Caki2 (cell line): Measurements from ENCODE around the gene FSD1. TPM values are rescaled to one million over a fixed set of nuclear protein-coding genes. Genes with fewer than 3 reads are reported as not detected.

Experiments
- DNase-seq: peaks from one replicate; pipeline ENCODE4 v3.0.0-alpha.2; 2015; ENCODE audit warnings: low read depth
- in situ Hi-C: cut with HindIII; loops from 2 replicates; pipeline ENCODE4 v1.10.0; 2016; ENCODE audit warnings: low sequenced_read_pairs, low pct_unique_long_range_greater_than_20kb, mixed read lengths
- total RNA-seq: library from RNA; depleted of rRNA; stranded (reverse); fragments of >200 nt; shearing (Covaris generic); gene quantifications from 2 replicates; pipeline ENCODE4 v1.2.3, GENCODE V29; 2014; ENCODE audit warnings: low replicate concordance

FSD1 gene
- total RNA-seq, 1 experiment from 2014 or later = 15.8 TPM

DNA sequence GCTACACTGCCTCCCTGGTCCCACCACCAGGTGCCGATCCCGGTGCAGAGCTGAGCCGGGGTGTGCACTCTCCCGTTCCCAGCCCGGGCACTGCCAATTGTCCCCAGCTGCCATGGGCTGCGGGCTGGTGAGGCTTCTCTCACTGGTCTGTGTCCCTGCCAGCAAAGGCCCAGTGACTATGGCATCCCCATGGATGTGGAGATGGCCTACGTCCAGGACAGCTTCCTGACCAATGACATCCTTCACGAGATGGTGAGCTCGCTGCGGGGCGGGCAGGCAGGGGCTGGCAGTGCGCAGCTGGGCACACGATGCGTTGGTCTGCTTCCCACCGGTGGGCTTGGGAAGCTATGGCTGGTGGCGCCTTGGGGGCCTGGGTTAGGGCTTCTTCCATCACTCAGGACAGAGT is 53.5 kb downstream of the FSD1 start:
- in situ Hi-C loops = no loop called here
- DNase-seq = no peak

DNA sequence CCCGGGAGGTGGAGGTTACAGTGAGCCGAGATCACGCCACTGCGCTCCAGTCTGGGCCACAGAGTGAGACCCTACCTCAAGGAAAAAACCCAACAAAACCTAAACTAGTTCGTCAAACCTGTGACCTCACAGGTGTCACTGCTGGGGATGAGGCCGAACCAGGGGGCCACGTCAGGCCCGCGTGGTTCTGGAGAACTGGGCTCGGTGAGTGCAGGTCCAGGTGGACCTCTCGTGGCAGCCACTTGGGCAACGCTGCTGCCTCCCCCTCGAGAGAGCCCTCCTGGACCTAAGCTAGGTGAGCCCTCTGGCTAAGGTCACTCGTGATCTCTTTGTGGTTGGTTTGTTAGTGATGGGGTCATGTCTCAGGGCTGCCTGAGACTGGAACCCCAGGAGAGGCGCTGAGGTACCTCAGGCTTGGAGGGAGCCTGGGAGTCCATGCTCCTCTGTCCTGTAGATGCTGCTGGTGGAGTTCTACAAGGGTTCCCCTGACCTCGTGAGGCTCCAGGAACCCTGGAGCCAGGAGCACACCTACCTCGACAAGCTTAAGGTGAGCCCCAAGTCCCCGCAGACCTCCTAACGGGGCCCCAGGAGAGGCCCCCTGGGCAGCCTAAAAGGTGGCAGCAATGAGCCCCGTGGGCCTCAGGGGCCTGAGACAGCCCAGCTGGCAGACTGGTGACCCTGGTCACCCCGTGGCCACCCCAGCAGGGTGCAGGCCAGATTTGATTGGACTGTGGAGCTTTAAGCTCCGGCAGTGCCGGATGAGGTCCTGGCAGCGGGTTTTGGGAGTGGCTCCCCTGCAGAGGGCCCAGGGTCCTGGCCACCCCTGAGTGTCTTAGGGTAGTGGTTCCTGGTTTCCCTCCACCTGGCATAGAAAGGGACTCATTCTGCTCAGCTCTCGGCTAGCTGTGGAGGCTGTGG is 54.6 kb downstream of the FSD1 start:
- in situ Hi-C loops = no loop called here
- no peak for DNase-seq

DNA sequence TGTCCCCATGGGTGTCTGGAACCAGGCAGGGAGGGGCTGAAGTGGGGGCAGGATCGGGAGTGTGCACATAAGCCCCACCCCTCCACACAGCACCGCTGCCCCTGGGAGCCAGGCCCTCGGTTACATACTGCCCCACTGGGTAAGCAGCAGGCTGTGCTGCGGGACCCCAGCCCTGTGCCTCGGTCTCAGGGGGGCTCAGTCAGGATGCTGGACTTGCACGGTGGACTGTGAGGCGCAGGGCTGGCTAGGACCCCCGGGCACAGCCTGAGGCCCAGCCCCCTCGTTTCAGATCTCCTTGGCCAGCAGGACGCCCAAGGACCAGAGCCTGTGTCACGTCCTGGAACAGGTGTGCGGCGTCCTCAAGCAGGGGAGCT is 55.2 kb downstream of the FSD1 start:
- DNase-seq = no peak
- in situ Hi-C loops = no loop called here

DNA sequence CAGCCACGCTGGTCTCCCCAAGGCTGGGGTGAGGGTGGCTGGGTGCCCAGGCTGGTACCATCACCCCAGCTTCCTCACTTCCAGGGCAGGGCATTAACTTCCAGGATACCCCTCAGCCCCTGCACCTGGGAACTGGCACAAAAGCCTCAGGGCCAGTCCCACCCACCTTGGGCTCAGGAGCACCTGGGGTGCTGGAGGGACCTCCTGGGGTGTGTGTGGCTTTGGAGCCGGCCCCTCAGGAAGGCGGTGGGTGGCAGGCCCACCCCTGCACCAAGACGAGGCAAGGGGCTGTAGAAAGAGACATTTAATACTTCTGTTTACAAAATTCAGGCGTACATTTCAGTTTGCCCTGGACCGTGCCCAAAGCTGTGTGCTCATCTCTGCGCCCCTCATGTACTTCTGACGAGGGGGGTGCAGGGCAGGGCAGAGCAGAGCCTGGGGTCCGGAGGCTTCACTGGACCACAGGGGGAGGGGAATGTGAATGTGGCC is 55.7 kb downstream of the FSD1 start:
- no peak for DNase-seq
- in situ Hi-C loops = no loop called here

DNA sequence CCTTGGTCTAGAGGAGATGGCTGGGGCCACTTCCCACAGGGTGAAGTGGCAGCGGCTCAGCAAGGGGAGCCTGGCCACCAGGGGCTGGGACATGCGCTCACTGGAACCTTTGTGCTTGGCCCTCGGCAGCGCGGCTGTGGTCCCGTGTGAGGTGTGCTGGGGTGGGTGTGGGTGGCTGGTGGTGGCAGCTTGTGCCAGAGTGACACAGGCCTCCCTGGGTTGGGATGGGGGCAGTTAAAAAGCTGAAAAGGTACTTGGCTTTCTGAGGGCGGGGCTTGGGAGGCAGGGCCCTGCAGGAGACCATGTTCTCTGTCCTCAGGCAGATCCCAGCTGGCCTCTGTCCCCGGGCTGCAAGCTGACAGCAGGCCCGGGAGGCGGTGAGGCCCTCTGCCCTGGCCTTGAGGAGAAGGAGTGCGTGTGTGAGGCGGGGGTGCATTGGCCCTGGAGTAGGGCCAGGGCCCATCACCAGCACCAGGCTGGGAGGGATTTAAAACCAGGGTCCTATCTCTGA is 56.3 kb downstream of the FSD1 start:
- in situ Hi-C loops = no loop called here
- DNase-seq = no peak

DNA sequence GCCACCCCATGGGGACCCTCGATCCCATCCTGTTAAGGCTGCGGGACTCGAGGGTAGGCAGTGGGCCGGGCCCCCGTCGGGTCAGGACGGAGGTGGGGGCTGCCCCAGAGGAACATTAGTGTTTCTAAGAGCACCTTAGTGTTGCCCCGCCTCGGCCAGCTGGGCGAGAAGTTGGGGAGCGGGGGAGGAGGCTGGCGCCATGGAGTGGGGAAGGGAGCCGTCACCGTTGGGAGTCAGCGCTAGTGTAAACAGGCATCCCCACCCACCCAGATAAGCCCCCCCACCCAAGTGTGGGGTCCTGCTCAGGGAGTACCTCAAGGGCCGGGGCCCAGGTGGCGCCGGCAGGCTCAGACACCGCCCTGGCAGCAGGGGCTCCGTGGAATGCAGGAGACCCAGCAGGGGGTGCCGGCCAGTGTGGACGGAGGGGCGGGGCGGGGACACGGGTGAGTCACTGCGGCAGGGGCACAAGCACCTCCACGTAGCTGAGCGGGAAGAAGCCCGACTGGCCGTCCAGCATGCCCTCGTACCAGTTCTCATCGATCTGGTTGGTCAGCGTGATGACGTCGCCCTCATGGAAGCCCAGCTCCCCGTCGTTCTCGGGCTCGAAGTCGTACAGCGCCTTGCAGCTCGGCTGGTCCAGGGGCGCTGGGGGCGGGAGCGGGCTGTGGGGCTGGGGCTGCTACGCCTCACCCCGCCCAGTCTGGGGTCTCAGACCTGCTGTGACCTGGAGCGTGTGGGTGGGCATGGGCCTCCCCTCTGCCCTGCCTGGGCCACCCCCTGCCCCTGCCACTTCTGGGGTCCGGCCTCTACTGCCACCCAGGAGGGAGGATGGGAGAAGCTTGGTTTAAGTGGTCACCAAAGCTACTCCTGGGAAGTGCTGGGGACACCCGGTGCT is 57.0 kb downstream of the FSD1 start:
- no peak for DNase-seq
- in situ Hi-C loops = no loop called here

DNA sequence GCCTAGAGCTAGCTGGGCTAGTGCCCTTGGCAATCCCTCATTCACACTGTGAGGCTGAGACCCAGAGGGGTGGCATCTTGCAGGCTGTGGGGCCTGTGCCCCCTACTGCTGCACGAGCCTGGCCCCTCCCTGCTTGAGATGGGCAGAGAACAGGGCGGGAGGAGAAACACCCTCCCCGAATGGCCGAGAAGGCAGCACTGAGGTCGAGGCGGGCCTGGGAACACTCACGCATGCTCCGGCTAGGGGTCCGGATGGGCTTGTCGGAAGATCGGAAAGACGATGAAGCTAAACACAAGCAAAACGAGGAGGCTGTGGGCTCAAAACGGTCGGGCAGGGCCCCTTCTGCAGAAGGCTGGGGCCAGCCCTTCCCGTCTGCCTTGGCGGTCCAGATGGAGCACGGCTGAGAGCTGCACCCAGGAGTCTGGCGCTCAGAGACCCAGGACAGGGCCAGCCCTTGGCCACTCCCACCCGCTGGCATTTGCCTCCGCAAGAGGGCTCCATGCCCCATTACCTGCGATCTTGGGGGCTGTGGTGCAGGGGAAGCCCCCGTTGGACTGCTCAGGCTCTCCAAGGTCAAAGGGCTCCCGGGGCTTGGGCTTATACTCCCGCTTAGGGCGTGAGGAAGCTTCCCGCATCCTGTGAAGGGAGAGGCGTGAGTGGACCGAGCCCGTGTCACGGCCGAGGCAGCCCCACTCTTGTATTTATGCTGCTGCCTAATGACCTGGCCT is 57.9 kb downstream of the FSD1 start:
- no peak for DNase-seq
- in situ Hi-C loops = no loop called here

DNA sequence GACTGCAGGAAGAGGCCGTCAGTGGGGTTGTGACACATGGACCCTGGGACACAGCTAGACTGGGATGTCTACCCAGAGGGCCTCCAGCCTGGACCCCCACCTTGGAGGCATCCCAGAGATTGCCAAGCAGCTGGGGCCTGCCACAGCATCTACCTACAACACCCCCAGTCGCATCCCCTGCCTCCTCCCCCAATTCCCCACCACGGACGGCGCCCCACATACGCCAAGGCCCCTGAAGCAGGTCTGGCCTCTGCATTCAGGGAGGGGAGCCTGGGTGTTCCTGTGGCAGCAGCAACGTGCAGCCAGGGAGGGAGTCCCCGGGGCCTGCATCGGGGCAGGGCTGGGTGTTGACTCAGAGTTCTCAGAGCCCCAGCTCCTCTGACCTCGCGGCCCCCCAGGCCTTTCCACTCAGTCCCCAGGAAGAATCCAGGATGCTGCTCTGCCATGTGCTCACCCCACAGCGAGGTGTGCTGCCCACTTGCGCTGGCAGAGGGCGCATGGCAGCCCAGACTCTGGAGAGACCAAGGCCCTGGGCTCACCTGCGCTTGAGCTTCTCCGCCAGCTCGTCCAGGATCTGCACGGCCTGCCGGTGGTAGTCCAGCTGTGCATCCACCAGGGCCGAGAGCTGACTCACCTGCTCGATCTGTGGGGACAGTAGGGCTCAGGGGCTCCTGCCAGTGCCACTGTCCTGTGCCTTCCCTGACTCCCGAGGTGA is 58.6 kb downstream of the FSD1 start:
- in situ Hi-C loops = no loop called here
- DNase-seq = no peak

DNA sequence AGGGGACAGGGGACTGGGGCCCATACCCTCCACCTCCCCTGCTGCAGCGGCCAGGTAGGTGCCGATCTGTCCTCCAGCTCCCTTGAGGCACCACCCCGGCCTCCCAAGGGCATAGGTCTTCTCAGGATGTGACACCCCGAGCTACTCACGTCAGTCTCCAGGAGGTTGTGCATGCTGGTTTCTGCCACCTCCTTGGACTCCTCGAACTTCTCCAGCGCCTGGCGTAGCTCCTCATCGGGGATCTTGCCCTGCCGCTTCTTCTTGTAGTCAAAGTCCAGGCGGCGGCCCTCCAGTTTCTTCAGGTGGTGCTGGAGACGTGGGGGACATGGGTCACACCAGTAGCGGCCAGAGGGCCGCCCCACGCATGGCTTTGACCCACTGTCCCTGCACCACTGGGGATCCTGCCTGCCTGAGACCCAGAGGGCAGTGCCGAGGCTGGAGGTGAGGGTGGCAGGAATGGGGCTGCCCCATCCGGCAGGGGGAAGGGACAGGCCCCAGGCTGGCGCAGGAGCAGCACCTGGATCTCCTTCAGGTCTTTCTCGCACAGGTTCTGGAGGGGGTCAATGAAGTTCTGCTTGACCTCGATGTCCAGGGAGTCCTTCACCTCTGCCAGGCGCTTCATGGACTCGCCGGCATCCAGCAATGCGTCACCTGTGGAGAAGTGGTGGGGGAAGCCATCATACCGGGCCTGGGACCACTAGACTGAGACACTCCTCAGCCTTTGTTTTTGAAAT is 59.3 kb downstream of the FSD1 start:
- in situ Hi-C loops = no loop called here
- no peak for DNase-seq

DNA sequence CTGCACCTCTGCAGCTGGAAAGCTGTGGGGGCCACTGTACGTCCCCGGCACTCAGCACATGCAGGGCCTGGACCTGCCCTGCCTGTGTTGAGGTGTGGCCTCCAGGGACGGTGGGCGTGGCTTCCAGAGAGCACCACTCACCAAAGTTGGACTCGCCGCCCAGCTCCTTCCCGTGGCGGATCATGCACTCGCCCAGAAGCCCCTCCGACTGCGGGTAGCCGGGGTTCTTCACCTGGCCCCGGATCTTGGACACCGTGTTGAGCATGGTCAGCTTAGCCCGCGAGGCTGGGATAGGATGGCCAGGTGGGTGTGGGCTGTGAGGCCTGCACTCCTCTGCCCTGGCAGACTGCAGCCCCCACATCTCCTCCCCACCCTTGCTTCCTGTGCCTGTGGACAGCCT is 60.9 kb downstream of the FSD1 start:
- DNase-seq = no peak
- in situ Hi-C loops = no loop called here

DNA sequence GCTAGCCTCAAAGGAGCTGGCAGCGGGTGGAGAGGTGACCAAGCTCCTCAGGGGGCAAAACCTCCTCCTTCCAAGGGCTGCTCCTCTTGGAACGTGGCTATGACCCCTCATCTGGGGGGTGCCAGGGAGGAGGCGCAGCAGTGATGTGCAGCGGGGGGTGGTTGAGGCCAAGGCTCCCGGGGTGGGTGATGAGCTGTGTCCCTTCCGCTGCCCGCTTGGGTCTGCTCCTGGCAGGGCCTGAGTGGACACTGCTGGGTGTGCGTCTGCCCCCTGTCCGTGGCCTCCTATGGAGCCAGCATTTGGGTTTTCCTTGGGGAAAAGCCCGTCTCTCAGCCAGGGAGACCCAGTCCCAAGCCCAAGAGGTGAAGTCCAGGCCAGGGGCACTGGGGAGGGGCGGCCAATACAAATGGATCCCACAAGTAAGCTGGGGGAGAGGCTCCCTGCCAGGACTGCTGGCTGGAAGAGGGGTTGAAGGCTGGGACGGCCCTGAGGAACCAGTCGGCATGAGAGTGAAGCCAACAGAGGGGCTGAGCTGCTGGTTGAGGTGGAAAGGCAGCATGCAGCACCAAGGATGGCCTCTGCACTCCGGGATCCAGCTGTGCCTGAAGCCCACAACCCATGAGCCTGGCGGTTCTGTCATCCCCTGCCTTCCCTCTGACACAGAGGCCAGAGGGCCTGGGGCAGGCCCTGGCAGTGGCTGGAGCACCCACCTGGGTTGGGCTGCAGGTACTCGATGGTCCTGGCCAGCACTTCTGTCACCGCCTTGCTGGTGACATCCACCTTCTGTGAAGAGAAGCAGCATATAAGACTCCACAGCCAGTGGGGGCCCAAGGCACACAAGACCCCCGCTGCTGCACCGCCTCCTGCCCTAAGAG is 61.6 kb downstream of the FSD1 start:
- DNase-seq = no peak
- in situ Hi-C loops = no loop called here

DNA sequence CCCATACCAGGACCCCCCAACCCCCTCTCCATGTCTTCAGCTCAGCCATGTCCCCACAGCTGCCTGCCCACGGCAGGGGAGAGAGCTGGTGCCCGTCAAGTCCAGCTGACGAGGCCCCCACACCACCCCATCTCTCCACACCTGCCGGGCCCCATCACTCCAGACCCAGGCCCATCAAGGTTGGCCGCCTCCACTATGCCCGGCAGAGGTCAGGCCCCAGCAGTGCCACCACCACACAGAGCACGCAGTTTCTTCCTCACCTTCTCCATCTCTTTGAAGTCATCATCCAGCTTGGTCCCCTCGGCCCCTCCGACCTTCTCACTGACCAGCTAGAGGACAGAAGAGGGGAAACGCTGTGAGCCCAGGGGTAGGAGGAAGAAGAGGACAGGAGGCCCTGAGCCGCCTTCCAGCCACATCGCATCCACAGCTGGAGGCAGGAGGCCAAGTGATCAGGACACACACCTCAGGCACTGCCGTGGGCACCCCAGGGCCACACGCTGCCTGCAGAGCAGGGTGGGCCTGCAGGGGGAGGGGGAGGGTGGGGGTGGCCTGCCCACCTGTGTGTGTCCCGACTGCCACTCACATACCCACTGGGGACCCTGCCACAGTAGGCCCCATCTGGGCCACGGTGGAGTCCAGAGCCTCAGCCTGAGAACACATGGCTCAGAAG is 62.4 kb downstream of the FSD1 start:
- in situ Hi-C loops = no loop called here
- no peak for DNase-seq

DNA sequence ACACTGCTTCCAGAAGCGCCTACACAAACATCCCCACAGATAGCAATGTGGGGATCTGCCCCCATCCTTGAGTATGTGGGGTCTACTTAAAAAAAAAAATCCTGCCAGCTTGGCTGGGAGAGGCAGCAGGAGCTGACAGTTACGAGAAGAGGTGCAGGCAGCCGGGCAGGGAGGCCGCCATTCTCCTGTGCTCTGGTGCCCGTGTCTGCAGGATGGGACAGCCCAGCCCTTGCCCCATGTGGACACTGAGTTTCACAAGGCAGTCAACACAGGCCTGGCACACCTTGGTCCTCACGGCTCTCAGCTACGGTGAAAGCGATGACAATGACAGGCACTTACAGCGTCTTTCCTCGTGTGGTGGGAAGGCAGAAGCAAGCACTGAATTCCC is 62.9 kb downstream of the FSD1 start:
- DNase-seq = no peak

DNA sequence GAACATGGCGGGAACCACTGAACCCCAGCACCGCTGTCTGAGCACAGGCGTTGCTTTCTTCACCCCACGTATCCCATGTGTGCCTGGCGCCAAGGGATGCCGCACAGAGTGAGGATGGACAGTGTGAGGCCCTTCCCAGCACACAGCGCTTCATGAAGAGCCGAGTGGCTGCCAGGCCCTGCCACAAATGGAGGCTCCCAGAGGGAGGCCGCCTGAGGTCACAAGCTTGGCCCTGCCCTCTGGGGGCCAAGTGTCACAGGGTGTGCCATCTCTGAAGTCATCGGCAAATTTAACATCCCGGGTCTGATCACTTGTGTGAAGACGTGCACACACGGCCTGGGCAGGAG is 63.4 kb downstream of the FSD1 start:
- in situ Hi-C loops = no loop called here
- DNase-seq = no peak

More for the DNA sequence above, 62.9 kb downstream of the FSD1 start:
- in situ Hi-C loops = no loop called here

DNA sequence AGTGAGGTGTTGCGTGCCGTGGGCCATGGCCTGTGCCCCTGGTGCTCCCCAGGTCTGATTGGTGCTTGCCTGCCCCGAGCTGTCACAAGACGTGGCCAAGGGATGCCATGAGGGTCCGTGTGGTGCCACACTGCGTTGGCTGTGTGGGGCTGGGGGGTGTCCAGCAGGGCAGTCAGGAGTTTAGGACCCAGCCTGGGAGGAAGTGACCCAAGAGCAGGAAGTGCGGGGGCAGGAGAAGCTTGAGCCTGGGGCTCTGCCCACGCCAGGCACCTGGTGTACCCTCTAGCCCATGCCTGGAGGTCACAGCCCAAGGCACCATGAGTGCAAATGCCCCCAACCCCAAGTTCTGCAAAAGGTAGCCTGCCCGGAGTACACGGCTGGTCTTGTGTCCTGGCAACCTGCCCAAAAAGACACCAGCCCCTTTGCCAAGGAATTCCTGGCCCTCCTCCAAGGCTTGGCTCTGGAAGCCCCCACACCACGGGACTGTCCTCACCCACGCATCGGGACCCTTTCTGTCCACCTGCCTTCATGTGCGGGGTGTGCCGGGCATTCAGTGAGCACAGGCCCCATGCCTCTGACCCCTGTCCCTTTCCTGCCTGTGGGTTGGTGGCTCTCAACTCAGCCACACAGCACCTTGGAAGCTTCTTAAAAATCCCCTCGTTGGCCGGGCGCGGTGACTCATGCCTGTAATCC is 63.9 kb downstream of the FSD1 start:
- in situ Hi-C loops = no loop called here
- DNase-seq = no peak
